Activated CD8-positive, alpha-beta T cell treated with anti-CD3 and anti-CD28 coated beads for 36 hours (primary cell): ENCODE results near the gene BAG1. TPM values are rescaled to one million over a fixed set of nuclear protein-coding genes. Genes with fewer than 3 reads are reported as not detected.

Source experiments
- ATAC-seq: fragments of 200-7000 bp; cut with Tn5 transposase; one replicate; pipeline ENCODE4 v1.10.0; 2021; ENCODE audit warnings: mild to moderate bottlenecking, moderate library complexity
- CTCF ChIA-PET: fragments of 350-600 bp; sonication (Branson Sonifier 250); formaldehyde crosslinking; loops from one replicate; lab custom pipeline; 2021; ENCODE audit warnings: antibody characterized with exemption; lab: Charles Lee
- POLR2A ChIA-PET: fragments of 350-600 bp; sonication (Branson Sonifier 250); formaldehyde crosslinking; loops from one replicate; lab custom pipeline; 2021; ENCODE audit warnings: antibody characterized with exemption; lab: Charles Lee
- DNase-seq: peaks from one replicate; pipeline ENCODE4 v3.0.0-alpha.2; 2020
- H3K27ac Mint-ChIP-seq: one replicate; pipeline ENCODE4 v1.8.0; 2021; ENCODE audit warnings: mild to moderate bottlenecking, mixed read lengths
- H3K27me3 Mint-ChIP-seq: one replicate; pipeline ENCODE4 v1.8.0; 2021; ENCODE audit warnings: mixed read lengths
- H3K36me3 Mint-ChIP-seq: one replicate; pipeline ENCODE4 v1.8.0; 2021; ENCODE audit warnings: low read depth, mixed read lengths
- H3K4me1 Mint-ChIP-seq: one replicate; pipeline ENCODE4 v1.8.0; 2021; ENCODE audit warnings: low read depth, mixed read lengths
- H3K4me3 Mint-ChIP-seq: one replicate; pipeline ENCODE4 v1.8.0; 2021; ENCODE audit warnings: mild to moderate bottlenecking, moderate library complexity, mixed read lengths
- H3K9me3 Mint-ChIP-seq: one replicate; pipeline ENCODE4 v1.8.0; 2021; ENCODE audit warnings: mixed read lengths
- CTCF ChIP-seq: fragments of 200-600 bp; IDR thresholded peaks from one replicate; pipeline ENCODE4 v1.8.0; 2022; ENCODE audit warnings: antibody characterized with exemption, mild to moderate bottlenecking
- intact Hi-C: fragments of 100-400 bp; cut with micrococcal nuclease; formaldehyde crosslinking; loops from one replicate; pipeline ENCODE4 v1.10.0; 2022
- total RNA-seq, 2 experiments: library from RNA; stranded (reverse); gene quantifications; one replicate each; pipeline ENCODE4 v1.2.3, GENCODE V29; 2021

BAG1 gene
- total RNA-seq, 2 experiments from 2014 or later: 55.6 to 61.6 TPM

GRCh38 chr9:33273266-33273971 is 8.9 kb upstream of the BAG1 start:
- no peak for TF ChIP-seq CTCF
- no peak for ATAC-seq
- Mint-ChIP-seq H3K36me3 (peaks cover 48% of the 10 kb centered on the region), H3K4me1 (peaks cover 9% of the 10 kb centered on the region), H3K27ac (peak overlapping the region; percentile 51), H3K4me3 (no peak overlapping the region), H3K27me3 (no peaks in the 10 kb centered on the region), H3K9me3 (no peaks in the 10 kb centered on the region)
- ChIA-PET CTCF (interaction anchor here (0.8 to 2.4 kb wide), 4 partner anchors 9 to 180 kb away, joined by 3 to 8 read pairs (median 4); no protein-coding TSS in a partner anchor), POLR2A (interaction anchor here (1.2 kb wide), 1 partner anchor 10 kb away, joined by 3 read pairs; no protein-coding TSS in a partner anchor)
- DNase-seq: no peak
- intact Hi-C loops: no loop called here

- Mint-ChIP-seq H3K9me3 (no peaks in the 10 kb centered on the region), H3K36me3 (peaks cover 46% of the 10 kb centered on the region), H3K27ac (no peak overlapping the region), H3K4me3 (no peak overlapping the region), H3K27me3 (no peaks in the 10 kb centered on the region), H3K4me1 (peaks cover 14% of the 10 kb centered on the region)
- DNase-seq (no peak), ATAC-seq (no peak)
- intact Hi-C loops: no loop called here
- ChIA-PET CTCF (interaction anchor here (1.8 to 2.4 kb wide), 2 partner anchors 15 to 181 kb away, joined by 4 to 8 read pairs; no protein-coding TSS in a partner anchor), POLR2A (no interaction called here)
- TF ChIP-seq CTCF: no peak
These were observed 7.6 kb upstream of the BAG1 start for GRCh38 chr9:33272061-33272460.

- CTCF ChIA-PET: no interaction called here
These were observed 5.6 kb upstream of the BAG1 start for GRCh38 chr9:33270146-33270545.

GRCh38 chr9:33267151-33267767 is 2.8 kb upstream of the BAG1 start:
- Mint-ChIP-seq H3K27me3 (no peaks in the 10 kb centered on the region), H3K9me3 (no peaks in the 10 kb centered on the region), H3K4me3 (no peak overlapping the region), H3K27ac (peak overlapping the region; percentile 96), H3K36me3 (peaks cover 50% of the 10 kb centered on the region), H3K4me1 (peaks cover 29% of the 10 kb centered on the region)
- DNase-seq: no peak
- POLR2A ChIA-PET: interaction anchor here (1.0 kb wide), 1 partner anchor 23 kb away, joined by 3 read pairs; the partner anchor contains the start of gene NFX1
- ATAC-seq: no peak
- no peak for TF ChIP-seq CTCF
- CTCF ChIA-PET: interaction anchor here (1.3 kb wide), 1 partner anchor 23 kb away, joined by 3 read pairs; the partner anchor contains the start of gene NFX1
- intact Hi-C loops: no loop called here

More at GRCh38 chr9:33270146-33270545, 5.6 kb upstream of the BAG1 start:
- no peak overlapping the region for H3K27ac Mint-ChIP-seq
- no peak for TF ChIP-seq CTCF
- DNase-seq: no peak
- H3K4me3 Mint-ChIP-seq: no peak overlapping the region
- H3K4me1 Mint-ChIP-seq: peaks cover 26% of the 10 kb centered on the region
- no peaks in the 10 kb centered on the region for H3K9me3 Mint-ChIP-seq
- intact Hi-C loops: no loop called here
- H3K36me3 Mint-ChIP-seq: peaks cover 45% of the 10 kb centered on the region
- POLR2A ChIA-PET: interaction anchor here (1.2 kb wide), 1 partner anchor 13 kb away, joined by 3 read pairs; no protein-coding TSS in a partner anchor
- no peak for ATAC-seq
- no peaks in the 10 kb centered on the region for H3K27me3 Mint-ChIP-seq
